ENCODE results near the gene DOP1A.

GRCh38 chr6:83019741-83020140 is 47.7 kb upstream of the DOP1A start:
- TF ChIP-seq ZNF274 (IDR thresholded peaks at IDR 0.05; ENCODE audit: low read depth, low read length) (no peak), YY1 (IDR thresholded peaks at IDR 0.05; ENCODE audit: insufficient read depth, insufficient read length) (no peak), SUZ12 (IDR thresholded peaks at IDR 0.05; ENCODE audit: extremely low read depth, insufficient read depth, insufficient read length) (no peak)
